Kidney epithelial cell (primary cell): ENCODE measurements around the gene KRT73. TPM values are rescaled to one million over a fixed set of nuclear protein-coding genes. Genes with fewer than 3 reads are reported as not detected.

Experiments used
- DNase-seq: peaks from one replicate; pipeline ENCODE4 v3.0.0-alpha.2; 2010; ENCODE audit warnings: low read depth
- H3K27me3 ChIP-seq: 2 replicates; pipeline ENCODE4 v1.6.0; 2011; ENCODE audit warnings: low read length; ENCODE audit not compliant: control insufficient read depth, insufficient read depth
- H3K36me3 ChIP-seq: 2 replicates; pipeline ENCODE4 v1.5.1; 2011; ENCODE audit warnings: low read length; ENCODE audit not compliant: control insufficient read depth, insufficient read depth
- H3K4me3 ChIP-seq: 2 replicates; pipeline ENCODE4 v1.5.1; 2011; ENCODE audit warnings: low read depth, mild to moderate bottlenecking, control low read depth, low read length
- total RNA-seq: library from RNA; depleted of rRNA; stranded (reverse); fragments of >200 nt; gene quantifications from 2 replicates; pipeline ENCODE4 v1.2.3, GENCODE V29; 2015
- TF ChIP-seq, protein P1 (sequence below): IDR thresholded peaks from 2 replicates; pipeline ENCODE4 v1.5.1; 2011; ENCODE audit warnings: mild to moderate bottlenecking, moderate library complexity, low read length, control low read depth, inconsistent platforms; ENCODE audit not compliant: insufficient read depth, poor library complexity, severe bottlenecking

KRT73 gene
- total RNA-seq, 1 donor from 2014 or later, result not detected

DNA sequence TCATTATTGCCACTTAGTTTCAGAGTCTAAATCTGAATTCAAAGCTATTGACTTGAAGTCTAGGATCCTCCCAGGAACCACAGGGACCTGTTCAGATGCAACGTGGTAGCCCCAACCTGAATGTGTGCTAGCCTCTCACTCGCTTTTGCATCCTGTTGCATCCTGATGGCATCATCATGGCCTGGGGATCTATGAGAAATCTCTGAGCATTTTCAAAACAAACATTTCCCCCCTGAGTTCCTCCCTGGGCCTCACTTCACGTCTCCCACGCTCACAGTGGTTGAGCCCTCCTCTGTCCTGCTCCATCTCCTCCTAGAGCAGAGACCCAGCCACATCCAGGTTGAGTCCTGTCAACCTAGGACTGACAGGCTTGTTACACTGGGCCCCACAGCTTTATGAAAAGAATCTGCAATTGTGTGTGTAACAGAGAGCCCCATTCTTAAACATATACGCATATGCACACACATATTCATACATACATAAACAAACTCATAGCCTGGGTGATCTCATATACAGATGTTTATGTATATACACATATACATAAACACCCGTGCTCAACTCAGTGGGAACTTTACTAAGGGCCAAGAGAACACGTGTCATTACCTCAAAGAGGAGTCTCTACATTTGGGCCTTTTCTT, 11.7 kb downstream of the KRT73 start:
- Histone ChIP-seq H3K36me3 (no peaks in the 10 kb centered on the region), H3K27me3 (peaks cover 26% of the 10 kb centered on the region), H3K4me3 (no peak overlapping the region)
- no peak for DNase-seq
- TF ChIP-seq, protein P1, sequence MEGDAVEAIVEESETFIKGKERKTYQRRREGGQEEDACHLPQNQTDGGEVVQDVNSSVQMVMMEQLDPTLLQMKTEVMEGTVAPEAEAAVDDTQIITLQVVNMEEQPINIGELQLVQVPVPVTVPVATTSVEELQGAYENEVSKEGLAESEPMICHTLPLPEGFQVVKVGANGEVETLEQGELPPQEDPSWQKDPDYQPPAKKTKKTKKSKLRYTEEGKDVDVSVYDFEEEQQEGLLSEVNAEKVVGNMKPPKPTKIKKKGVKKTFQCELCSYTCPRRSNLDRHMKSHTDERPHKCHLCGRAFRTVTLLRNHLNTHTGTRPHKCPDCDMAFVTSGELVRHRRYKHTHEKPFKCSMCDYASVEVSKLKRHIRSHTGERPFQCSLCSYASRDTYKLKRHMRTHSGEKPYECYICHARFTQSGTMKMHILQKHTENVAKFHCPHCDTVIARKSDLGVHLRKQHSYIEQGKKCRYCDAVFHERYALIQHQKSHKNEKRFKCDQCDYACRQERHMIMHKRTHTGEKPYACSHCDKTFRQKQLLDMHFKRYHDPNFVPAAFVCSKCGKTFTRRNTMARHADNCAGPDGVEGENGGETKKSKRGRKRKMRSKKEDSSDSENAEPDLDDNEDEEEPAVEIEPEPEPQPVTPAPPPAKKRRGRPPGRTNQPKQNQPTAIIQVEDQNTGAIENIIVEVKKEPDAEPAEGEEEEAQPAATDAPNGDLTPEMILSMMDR, result no peak

DNA sequence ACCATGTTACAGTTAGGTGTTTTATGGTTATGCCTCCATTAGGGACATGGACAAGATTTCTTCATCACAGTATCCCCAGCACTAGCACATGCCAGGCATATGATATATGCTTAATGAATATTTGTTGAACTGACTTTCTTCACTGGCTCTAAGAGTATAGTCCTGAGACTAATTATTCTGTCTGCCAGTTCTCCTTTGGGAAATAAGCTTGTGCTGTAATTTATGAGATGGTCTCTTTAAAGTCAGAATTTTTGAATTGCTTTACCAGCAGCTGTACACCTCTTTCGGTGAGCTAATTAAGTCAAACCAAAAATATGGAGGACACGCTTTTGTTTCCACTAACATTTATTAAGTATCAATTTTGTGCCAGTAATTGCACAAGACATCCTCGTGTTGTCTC, 12.3 kb downstream of the KRT73 start:
- TF ChIP-seq, protein P1, result no peak
- H3K36me3 ChIP-seq, result no peaks in the 10 kb centered on the region
- no peak for DNase-seq
- H3K27me3 ChIP-seq, result peaks cover 28% of the 10 kb centered on the region
- H3K4me3 ChIP-seq, result no peak overlapping the region

DNA sequence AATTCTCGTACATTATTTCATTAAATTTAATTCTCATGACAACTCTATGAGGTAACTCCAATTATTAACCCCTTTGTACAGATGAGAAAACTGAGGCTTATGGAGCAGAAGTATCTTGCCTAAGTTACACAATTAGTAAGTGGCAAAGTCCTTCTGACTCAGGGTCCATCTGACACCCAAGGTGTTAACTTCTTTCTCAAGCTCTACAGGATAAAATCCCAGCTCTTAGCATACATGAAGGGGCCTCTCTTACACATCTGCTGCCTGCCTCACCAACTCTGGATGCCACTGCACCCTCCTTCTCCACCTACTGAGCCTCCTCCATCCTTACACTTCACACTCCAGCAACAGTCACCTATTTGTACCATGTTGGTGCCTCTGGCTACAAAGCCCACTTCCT, 12.8 kb downstream of the KRT73 start:
- peaks cover 28% of the 10 kb centered on the region for H3K27me3 ChIP-seq
- no peaks in the 10 kb centered on the region for H3K36me3 ChIP-seq
- DNase-seq, result no peak
- no peak overlapping the region for H3K4me3 ChIP-seq
- TF ChIP-seq, protein P1, result no peak

DNA sequence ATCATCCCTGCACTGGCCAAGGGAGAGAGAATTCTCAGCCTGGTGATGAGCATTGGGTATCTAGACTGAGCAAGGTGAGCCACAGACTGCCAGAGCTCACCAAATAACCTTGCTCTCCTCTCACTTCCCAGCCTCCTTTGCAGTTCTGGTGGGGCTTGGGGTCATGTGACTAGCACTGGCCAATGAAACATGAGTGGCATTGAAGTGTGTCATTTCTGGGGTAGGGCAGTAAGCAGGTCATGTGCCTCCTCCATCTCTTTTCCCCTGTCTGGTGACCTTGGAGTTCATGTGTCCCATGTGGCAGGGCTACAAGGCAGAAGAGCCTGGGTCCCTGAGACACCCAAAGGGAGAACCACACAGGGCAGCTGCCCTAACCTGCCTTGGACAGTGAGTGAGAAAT, 13.5 kb downstream of the KRT73 start:
- Histone ChIP-seq H3K4me3 (no peak overlapping the region), H3K36me3 (no peaks in the 10 kb centered on the region), H3K27me3 (peaks cover 33% of the 10 kb centered on the region)
- TF ChIP-seq, protein P1, result no peak
- DNase-seq, result no peak

DNA sequence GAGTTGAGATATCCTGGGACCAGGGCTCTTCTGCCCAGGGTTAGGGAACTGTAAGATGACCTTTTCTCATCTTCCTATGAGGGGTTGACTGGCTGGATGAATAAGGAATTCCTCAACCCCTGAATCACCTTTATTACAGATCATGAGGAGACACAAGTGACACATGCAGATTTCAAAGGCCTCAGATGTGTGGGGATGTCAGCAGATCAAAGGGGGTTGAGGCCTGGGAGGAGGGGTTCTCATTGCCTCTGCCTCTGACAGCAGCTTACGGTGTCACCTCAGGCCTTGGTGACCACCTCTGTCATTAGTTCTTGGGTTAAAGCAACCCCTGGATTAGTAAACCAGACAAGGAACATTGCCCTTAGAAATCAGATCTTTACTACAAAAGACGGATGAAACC, 15.0 kb downstream of the KRT73 start:
- no peak overlapping the region for H3K4me3 ChIP-seq
- TF ChIP-seq, protein P1, result no peak
- peaks cover 41% of the 10 kb centered on the region for H3K27me3 ChIP-seq
- DNase-seq, result no peak
- H3K36me3 ChIP-seq, result no peaks in the 10 kb centered on the region

DNA sequence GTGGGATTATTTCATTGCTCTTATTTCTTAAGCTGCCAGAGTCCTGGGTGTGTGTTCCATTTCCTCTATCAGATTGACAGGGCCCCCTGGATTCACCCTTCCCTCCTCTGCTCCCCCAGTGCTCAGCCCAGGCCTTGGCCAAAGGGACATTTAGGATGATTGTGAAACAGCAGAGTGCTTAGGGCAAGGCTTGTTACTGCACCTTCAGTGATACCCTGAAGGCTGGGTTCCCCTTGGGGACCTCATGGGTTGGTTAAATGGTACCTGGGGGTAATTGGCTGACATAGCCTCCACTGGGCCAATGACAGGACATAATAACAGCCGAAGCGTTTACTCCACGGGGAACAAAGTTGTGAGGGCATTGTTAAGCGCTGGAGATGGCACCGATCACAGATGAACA, 15.8 kb downstream of the KRT73 start:
- Histone ChIP-seq H3K27me3 (peaks cover 42% of the 10 kb centered on the region), H3K36me3 (no peaks in the 10 kb centered on the region), H3K4me3 (no peak overlapping the region)
- DNase-seq, result no peak
- TF ChIP-seq, protein P1, result no peak
